ENCODE results near the gene ETV4.

The ETV4 gene

DNA sequence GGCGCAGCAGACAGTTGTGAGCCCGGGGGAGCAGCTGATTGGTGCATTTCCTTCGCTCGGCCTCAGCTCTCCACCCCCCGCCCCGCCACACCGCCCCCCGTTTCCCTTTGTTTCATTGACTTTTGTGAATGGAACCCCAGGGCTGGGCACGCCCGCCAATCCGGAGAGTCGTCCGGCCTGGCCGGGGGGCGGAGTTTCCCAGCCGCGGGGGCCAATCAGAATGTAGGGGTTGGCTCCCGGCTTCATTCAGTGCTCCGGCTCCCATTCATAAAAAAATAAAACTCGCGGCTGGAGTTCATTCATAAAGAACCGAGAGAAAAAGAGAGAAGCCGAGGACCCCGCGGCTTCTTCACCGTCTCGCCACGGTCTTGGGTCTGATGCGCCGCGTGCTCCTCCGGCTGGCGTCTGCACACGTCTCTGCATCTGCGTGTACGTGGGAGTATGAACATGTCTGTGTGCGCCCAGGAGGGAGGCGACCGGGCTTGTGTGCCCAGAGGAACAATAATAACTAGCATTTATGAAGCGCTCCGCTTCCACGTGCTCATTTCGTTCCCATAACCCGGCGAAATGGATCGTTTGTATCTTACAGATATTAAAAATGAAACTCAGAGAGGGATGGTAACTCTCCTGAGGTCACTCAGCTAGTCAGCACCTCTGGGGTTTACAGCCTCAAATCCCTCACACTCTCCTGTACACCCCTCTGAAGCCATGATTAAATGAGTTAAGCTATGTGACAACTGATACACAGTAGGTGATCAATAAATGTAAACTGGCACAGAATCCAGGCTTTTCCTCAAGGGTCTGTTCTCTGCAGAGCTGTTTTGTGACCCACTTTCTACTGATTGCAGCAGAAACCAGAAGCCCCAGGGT is at the start of gene ETV4:
TSS of gene ETV4 (minus strand) at position 22 of the 870 bp plus-strand sequence. CDS start 723 bp downstream, outside the sequence.
- Histone ChIP-seq H3K4me3 (ENCODE audit: low read depth in 1 of 2, low read length in 2 of 2) (peak within 1 kb of the TSS; percentile 49 to 63), H3K27ac (ENCODE audit: low read depth, low read length) (no peak within 1 kb of the TSS), H3K27me3 (ENCODE audit: control insufficient read depth in 1 of 2, insufficient read depth in 2 of 2, low read length in 2 of 2) (peaks cover 25 to 48% of the 10 kb centered on the region in 2 donors), H3K9ac (ENCODE audit: low read length) (no peak within 1 kb of the TSS), H3K36me3 (ENCODE audit: insufficient read depth, low read length) (no peaks in the 10 kb centered on the region), H3K4me1 (ENCODE audit: insufficient read depth, low read length) (peaks cover 15% of the 10 kb centered on the region), H3K9me3 (ENCODE audit: low read length) (no peaks in the 10 kb centered on the region)

GRCh38 chr17:43595466-43595865 is 49.3 kb upstream of the ETV4 start:
- H3K27ac ChIP-seq (ENCODE audit: low read depth, low read length), result no peak overlapping the region
- H3K4me3 ChIP-seq (ENCODE audit: low read depth in 1 of 2, low read length in 2 of 2), result no peak overlapping the region
- H3K27me3 ChIP-seq (ENCODE audit: control insufficient read depth in 1 of 2, insufficient read depth in 2 of 2, low read length in 2 of 2), result no peaks in the 10 kb centered on the region
- H3K4me1 ChIP-seq (ENCODE audit: insufficient read depth, low read length), result peaks cover 38% of the 10 kb centered on the region
- H3K9me3 ChIP-seq (ENCODE audit: low read length), result no peaks in the 10 kb centered on the region
- H3K36me3 ChIP-seq (ENCODE audit: insufficient read depth, low read length), result no peaks in the 10 kb centered on the region
- H3K9ac ChIP-seq (ENCODE audit: low read length), result no peak overlapping the region

- Histone ChIP-seq H3K4me1 (ENCODE audit: insufficient read depth, low read length) (peaks cover 19% of the 10 kb centered on the region), H3K27ac (ENCODE audit: low read depth, low read length) (peak overlapping the region; percentile 64), H3K4me3 (ENCODE audit: low read depth in 1 of 2, low read length in 2 of 2) (peak overlapping the region in 1 of 2 donors; percentile 44)
Observed at GRCh38 chr17:43591779-43592562, 45.8 kb upstream of the ETV4 start.

GRCh38 chr17:43591001-43591400 is 44.9 kb upstream of the ETV4 start:
- no peak overlapping the region for H3K4me3 ChIP-seq (ENCODE audit: low read depth in 1 of 2, low read length in 2 of 2)
- peaks cover 19% of the 10 kb centered on the region for H3K4me1 ChIP-seq (ENCODE audit: insufficient read depth, low read length)
- no peaks in the 10 kb centered on the region for H3K27me3 ChIP-seq (ENCODE audit: control insufficient read depth in 1 of 2, insufficient read depth in 2 of 2, low read length in 2 of 2)
- no peaks in the 10 kb centered on the region for H3K36me3 ChIP-seq (ENCODE audit: insufficient read depth, low read length)
- no peaks in the 10 kb centered on the region for H3K9me3 ChIP-seq (ENCODE audit: low read length)
- peak overlapping the region; percentile 64 for H3K27ac ChIP-seq (ENCODE audit: low read depth, low read length)
- peak overlapping the region; percentile 1 for H3K9ac ChIP-seq (ENCODE audit: low read length)

More at GRCh38 chr17:43591779-43592562, 45.8 kb upstream of the ETV4 start:
- Histone ChIP-seq H3K9me3 (ENCODE audit: low read length) (no peaks in the 10 kb centered on the region), H3K36me3 (ENCODE audit: insufficient read depth, low read length) (no peaks in the 10 kb centered on the region), H3K27me3 (ENCODE audit: control insufficient read depth in 1 of 2, insufficient read depth in 2 of 2, low read length in 2 of 2) (no peaks in the 10 kb centered on the region), H3K9ac (ENCODE audit: low read length) (peak overlapping the region; percentile 29)

GRCh38 chr17:43588664-43589435 is 42.7 kb upstream of the ETV4 start:
- H3K36me3 ChIP-seq (ENCODE audit: insufficient read depth, low read length), result no peaks in the 10 kb centered on the region
- H3K4me3 ChIP-seq (ENCODE audit: low read depth in 1 of 2, low read length in 2 of 2), result no peak overlapping the region
- peaks cover 19% of the 10 kb centered on the region for H3K4me1 ChIP-seq (ENCODE audit: insufficient read depth, low read length)
- no peaks in the 10 kb centered on the region for H3K9me3 ChIP-seq (ENCODE audit: low read length)
- no peak overlapping the region for H3K9ac ChIP-seq (ENCODE audit: low read length)
- H3K27ac ChIP-seq (ENCODE audit: low read depth, low read length), result no peak overlapping the region
- no peaks in the 10 kb centered on the region for H3K27me3 ChIP-seq (ENCODE audit: control insufficient read depth in 1 of 2, insufficient read depth in 2 of 2, low read length in 2 of 2)

- Histone ChIP-seq H3K27me3 (ENCODE audit: control insufficient read depth in 1 of 2, insufficient read depth in 2 of 2, low read length in 2 of 2) (no peaks in the 10 kb centered on the region), H3K4me3 (ENCODE audit: low read depth in 1 of 2, low read length in 2 of 2) (no peak overlapping the region), H3K27ac (ENCODE audit: low read depth, low read length) (no peak overlapping the region), H3K36me3 (ENCODE audit: insufficient read depth, low read length) (no peaks in the 10 kb centered on the region), H3K4me1 (ENCODE audit: insufficient read depth, low read length) (peaks cover 19% of the 10 kb centered on the region), H3K9ac (ENCODE audit: low read length) (no peak overlapping the region), H3K9me3 (ENCODE audit: low read length) (no peaks in the 10 kb centered on the region)
Observed at GRCh38 chr17:43588121-43588520, 42.0 kb upstream of the ETV4 start.

DNA sequence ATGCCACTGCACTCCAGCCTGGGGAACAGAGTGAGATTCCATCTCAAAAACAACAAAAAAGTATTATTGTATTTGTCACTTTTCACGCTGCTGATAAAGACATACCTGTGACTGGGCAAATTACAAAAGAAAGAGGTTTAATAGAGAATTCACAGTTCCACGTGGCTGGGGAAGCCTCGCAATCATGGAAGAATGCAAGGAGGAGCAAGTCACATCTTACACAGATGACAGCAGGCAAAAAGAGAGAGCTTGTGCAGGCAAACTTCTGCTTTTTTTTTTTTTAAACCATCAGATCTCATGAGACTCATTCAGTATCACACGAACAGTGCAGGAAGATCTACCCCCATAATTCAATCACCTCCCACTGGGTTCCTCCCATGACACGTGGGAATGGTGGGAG is 41.5 kb upstream of the ETV4 start:
- Histone ChIP-seq H3K9me3 (ENCODE audit: low read length) (no peaks in the 10 kb centered on the region), H3K9ac (ENCODE audit: low read length) (no peak overlapping the region), H3K27ac (ENCODE audit: low read depth, low read length) (no peak overlapping the region), H3K4me1 (ENCODE audit: insufficient read depth, low read length) (peaks cover 19% of the 10 kb centered on the region), H3K36me3 (ENCODE audit: insufficient read depth, low read length) (no peaks in the 10 kb centered on the region), H3K27me3 (ENCODE audit: control insufficient read depth in 1 of 2, insufficient read depth in 2 of 2, low read length in 2 of 2) (no peaks in the 10 kb centered on the region), H3K4me3 (ENCODE audit: low read depth in 1 of 2, low read length in 2 of 2) (no peak overlapping the region)

GRCh38 chr17:43584666-43585102 is 38.5 kb upstream of the ETV4 start:
- Histone ChIP-seq H3K27me3 (ENCODE audit: control insufficient read depth in 1 of 2, insufficient read depth in 2 of 2, low read length in 2 of 2) (no peaks in the 10 kb centered on the region), H3K4me1 (ENCODE audit: insufficient read depth, low read length) (no peaks in the 10 kb centered on the region), H3K9me3 (ENCODE audit: low read length) (no peaks in the 10 kb centered on the region), H3K36me3 (ENCODE audit: insufficient read depth, low read length) (no peaks in the 10 kb centered on the region), H3K9ac (ENCODE audit: low read length) (no peak overlapping the region), H3K4me3 (ENCODE audit: low read depth in 1 of 2, low read length in 2 of 2) (no peak overlapping the region), H3K27ac (ENCODE audit: low read depth, low read length) (no peak overlapping the region)

DNA sequence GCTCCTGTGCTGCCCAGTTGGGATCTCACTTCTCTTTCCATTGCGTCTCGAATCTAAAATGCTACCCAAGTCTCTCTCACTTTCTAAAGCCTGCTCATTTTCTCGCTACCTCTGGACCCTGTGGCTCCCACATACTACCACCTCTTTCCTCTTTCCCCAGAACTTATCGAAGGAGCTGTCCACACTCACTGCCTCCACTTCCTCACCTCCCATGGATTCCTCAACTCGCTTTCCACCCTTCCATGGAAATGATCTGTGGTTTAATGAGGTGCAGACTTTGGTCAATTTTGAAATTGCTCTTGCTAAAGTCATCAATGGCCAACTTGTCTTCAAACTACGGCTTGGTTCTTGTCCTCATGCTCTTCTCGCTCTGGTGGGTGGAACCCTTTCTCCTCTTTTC is 37.2 kb upstream of the ETV4 start:
- no peak overlapping the region for H3K9ac ChIP-seq (ENCODE audit: low read length)
- no peaks in the 10 kb centered on the region for H3K27me3 ChIP-seq (ENCODE audit: control insufficient read depth in 1 of 2, insufficient read depth in 2 of 2, low read length in 2 of 2)
- H3K9me3 ChIP-seq (ENCODE audit: low read length), result no peaks in the 10 kb centered on the region
- H3K27ac ChIP-seq (ENCODE audit: low read depth, low read length), result no peak overlapping the region
- peaks cover 6% of the 10 kb centered on the region for H3K4me1 ChIP-seq (ENCODE audit: insufficient read depth, low read length)
- no peaks in the 10 kb centered on the region for H3K36me3 ChIP-seq (ENCODE audit: insufficient read depth, low read length)
- no peak overlapping the region for H3K4me3 ChIP-seq (ENCODE audit: low read depth in 1 of 2, low read length in 2 of 2)

GRCh38 chr17:43581613-43582012 is 35.5 kb upstream of the ETV4 start:
- no peak overlapping the region for H3K27ac ChIP-seq (ENCODE audit: low read depth, low read length)
- no peak overlapping the region for H3K9ac ChIP-seq (ENCODE audit: low read length)
- no peaks in the 10 kb centered on the region for H3K9me3 ChIP-seq (ENCODE audit: low read length)
- H3K36me3 ChIP-seq (ENCODE audit: insufficient read depth, low read length), result no peaks in the 10 kb centered on the region
- H3K27me3 ChIP-seq (ENCODE audit: control insufficient read depth in 1 of 2, insufficient read depth in 2 of 2, low read length in 2 of 2), result no peaks in the 10 kb centered on the region
- peaks cover 6% of the 10 kb centered on the region for H3K4me1 ChIP-seq (ENCODE audit: insufficient read depth, low read length)
- no peak overlapping the region for H3K4me3 ChIP-seq (ENCODE audit: low read depth in 1 of 2, low read length in 2 of 2)

- H3K36me3 ChIP-seq (ENCODE audit: insufficient read depth, low read length), result no peaks in the 10 kb centered on the region
- no peaks in the 10 kb centered on the region for H3K9me3 ChIP-seq (ENCODE audit: low read length)
- H3K27me3 ChIP-seq (ENCODE audit: control insufficient read depth in 1 of 2, insufficient read depth in 2 of 2, low read length in 2 of 2), result no peaks in the 10 kb centered on the region
- H3K4me3 ChIP-seq (ENCODE audit: low read depth in 1 of 2, low read length in 2 of 2), result no peak overlapping the region
- no peak overlapping the region for H3K9ac ChIP-seq (ENCODE audit: low read length)
- H3K4me1 ChIP-seq (ENCODE audit: insufficient read depth, low read length), result peaks cover 6% of the 10 kb centered on the region
- no peak overlapping the region for H3K27ac ChIP-seq (ENCODE audit: low read depth, low read length)
Observed at GRCh38 chr17:43581130-43581529, 35.0 kb upstream of the ETV4 start.
